Superior temporal gyrus (tissue), 1 donor: ENCODE measurements around the gene UBXN10.
A peak's percentile ranks its signal among the peaks of the same experiment; 100 is the strongest.

Source experiments
- DNase-seq: peaks from one replicate; pipeline ENCODE4 v3.0.0-alpha.2; 2016; ENCODE audit errors: extremely low spot score

UBXN10 gene

GRCh38 chr1:20183035-20183434, 2.9 kb upstream of the UBXN10 start:
- no peak for DNase-seq

- DNase-seq: no peak
These were observed 2.2 kb upstream of the UBXN10 start for GRCh38 chr1:20183616-20184271.

- no peak for DNase-seq
These were observed 1.4 kb upstream of the UBXN10 start for GRCh38 chr1:20184481-20184900.

- DNase-seq: no peak
These were observed 681 bp upstream of the UBXN10 start for GRCh38 chr1:20184997-20185833.

- DNase-seq: peak; percentile 56
These were observed 1.4 kb downstream of the UBXN10 start for GRCh38 chr1:20187103-20187812.

GRCh38 chr1:20187813-20188454, 2.0 kb downstream of the UBXN10 start:
- DNase-seq: peak; percentile 49

- DNase-seq: no peak
These were observed 2.5 kb downstream of the UBXN10 start for GRCh38 chr1:20188455-20188817.

GRCh38 chr1:20189664-20190063, 3.8 kb downstream of the UBXN10 start:
- no peak for DNase-seq

- DNase-seq: peak; percentile 37
These were observed 4.6 kb downstream of the UBXN10 start for GRCh38 chr1:20190256-20191160.

GRCh38 chr1:20191266-20191825, 5.5 kb downstream of the UBXN10 start:
- DNase-seq: no peak

- DNase-seq: peak; percentile 43
These were observed 6.5 kb downstream of the UBXN10 start for GRCh38 chr1:20192364-20192763.

GRCh38 chr1:20192871-20193411, 7.0 kb downstream of the UBXN10 start:
- DNase-seq: no peak

GRCh38 chr1:20194224-20194623, 8.3 kb downstream of the UBXN10 start:
- DNase-seq: peak; percentile 33

- peak; percentile 66 for DNase-seq
These were observed 9.0 kb downstream of the UBXN10 start for GRCh38 chr1:20194757-20195461.

GRCh38 chr1:20195462-20195780, 9.5 kb downstream of the UBXN10 start:
- no peak for DNase-seq

GRCh38 chr1:20197329-20197791, 11.5 kb downstream of the UBXN10 start:
- no peak for DNase-seq

GRCh38 chr1:20198296-20198695, 12.4 kb downstream of the UBXN10 start:
- no peak for DNase-seq

- no peak for DNase-seq
These were observed 13.0 kb downstream of the UBXN10 start for GRCh38 chr1:20198918-20199317.

GRCh38 chr1:20199403-20199802, 13.5 kb downstream of the UBXN10 start:
- no peak for DNase-seq

GRCh38 chr1:20199840-20200239, 13.9 kb downstream of the UBXN10 start:
- no peak for DNase-seq
